Measurements from ENCODE around the gene PLAAT4.

PLAAT4 gene

GRCh38 chr11:63536669-63537292 lies at the start of gene PLAAT4:
Gene PLAAT4, plus strand, starts transcription at chr11:63536808. Its CDS starts 61 bp downstream, at chr11:63536869.
- peak within 1 kb of the TSS; percentile 49 for H3K9ac ChIP-seq
- no peaks in the 10 kb centered on the region for H3K27me3 ChIP-seq (ENCODE audit: insufficient read depth, low read depth)
- H3K27ac ChIP-seq, result peak within 1 kb of the TSS; percentile 80
- peak within 1 kb of the TSS; percentile 90 for H3K4me2 ChIP-seq
- H2AFZ ChIP-seq (ENCODE audit: low read depth), result peak within 1 kb of the TSS; percentile 38
- no peaks in the 10 kb centered on the region for H4K20me1 ChIP-seq (ENCODE audit: insufficient read depth)
- peaks cover 70% of the 10 kb centered on the region for H3K4me1 ChIP-seq (ENCODE audit: low read depth, poor library complexity, severe bottlenecking)
- H3K36me3 ChIP-seq (ENCODE audit: insufficient read depth), result no peaks in the 10 kb centered on the region
- no peak for TF ChIP-seq CTCF (conservative IDR thresholded peaks at IDR 0.05; ENCODE audit: low read depth, low read length)
- peak within 1 kb of the TSS; percentile 34 for H3K4me3 ChIP-seq (IDR thresholded peaks at IDR 0.05; ENCODE audit: insufficient read depth, low read depth, low read length)
- no peaks in the 10 kb centered on the region for H3K79me2 ChIP-seq (ENCODE audit: insufficient read depth, low read depth)

- no peak for TF ChIP-seq CTCF (conservative IDR thresholded peaks at IDR 0.05; ENCODE audit: low read depth, low read length)
- peaks cover 24% of the 10 kb centered on the region for H3K4me1 ChIP-seq (ENCODE audit: low read depth, poor library complexity, severe bottlenecking)
- no peak overlapping the region for H2AFZ ChIP-seq (ENCODE audit: low read depth)
- peak overlapping the region; percentile 55 for H3K4me2 ChIP-seq
- H3K36me3 ChIP-seq (ENCODE audit: insufficient read depth), result no peaks in the 10 kb centered on the region
- H3K4me3 ChIP-seq (IDR thresholded peaks at IDR 0.05; ENCODE audit: insufficient read depth, low read depth, low read length), result no peak overlapping the region
- H3K27ac ChIP-seq, result no peak overlapping the region
- no peaks in the 10 kb centered on the region for H4K20me1 ChIP-seq (ENCODE audit: insufficient read depth)
- no peaks in the 10 kb centered on the region for H3K79me2 ChIP-seq (ENCODE audit: insufficient read depth, low read depth)
- H3K9ac ChIP-seq, result no peak overlapping the region
- H3K27me3 ChIP-seq (ENCODE audit: insufficient read depth, low read depth), result no peaks in the 10 kb centered on the region
These were observed 47.8 kb upstream of the PLAAT4 start for GRCh38 chr11:63488789-63489188.

- Histone ChIP-seq H3K27ac (no peak overlapping the region), H3K27me3 (ENCODE audit: insufficient read depth, low read depth) (no peaks in the 10 kb centered on the region)
These were observed 46.7 kb upstream of the PLAAT4 start for GRCh38 chr11:63489879-63490278.

GRCh38 chr11:63490551-63491239 lies 45.9 kb upstream of the PLAAT4 start, which contains the start of gene PLAAT5:
Gene PLAAT5, minus strand, starts transcription at chr11:63491167. Its CDS starts 133 bp downstream, at chr11:63491034.
- no peak for TF ChIP-seq CTCF (conservative IDR thresholded peaks at IDR 0.05; ENCODE audit: low read depth, low read length)
- H3K4me3 ChIP-seq (IDR thresholded peaks at IDR 0.05; ENCODE audit: insufficient read depth, low read depth, low read length), result no peak within 1 kb of the TSS
- no peaks in the 10 kb centered on the region for H3K36me3 ChIP-seq (ENCODE audit: insufficient read depth)
- peaks cover 24% of the 10 kb centered on the region for H3K4me1 ChIP-seq (ENCODE audit: low read depth, poor library complexity, severe bottlenecking)
- no peaks in the 10 kb centered on the region for H4K20me1 ChIP-seq (ENCODE audit: insufficient read depth)
- H3K27me3 ChIP-seq (ENCODE audit: insufficient read depth, low read depth), result no peaks in the 10 kb centered on the region
- H3K9ac ChIP-seq, result no peak within 1 kb of the TSS
- H3K79me2 ChIP-seq (ENCODE audit: insufficient read depth, low read depth), result no peaks in the 10 kb centered on the region
- no peak within 1 kb of the TSS for H2AFZ ChIP-seq (ENCODE audit: low read depth)
- peak within 1 kb of the TSS; percentile 55 for H3K4me2 ChIP-seq
- no peak within 1 kb of the TSS for H3K27ac ChIP-seq

More at GRCh38 chr11:63489879-63490278, 46.7 kb upstream of the PLAAT4 start:
- peaks cover 24% of the 10 kb centered on the region for H3K4me1 ChIP-seq (ENCODE audit: low read depth, poor library complexity, severe bottlenecking)
- H2AFZ ChIP-seq (ENCODE audit: low read depth), result no peak overlapping the region
- no peak overlapping the region for H3K4me3 ChIP-seq (IDR thresholded peaks at IDR 0.05; ENCODE audit: insufficient read depth, low read depth, low read length)
- no peaks in the 10 kb centered on the region for H3K36me3 ChIP-seq (ENCODE audit: insufficient read depth)
- peak; percentile 22; the same call in 1 of the 2 replicates for TF ChIP-seq CTCF (conservative IDR thresholded peaks at IDR 0.05; ENCODE audit: low read depth, low read length)
- H4K20me1 ChIP-seq (ENCODE audit: insufficient read depth), result no peaks in the 10 kb centered on the region
- H3K9ac ChIP-seq, result no peak overlapping the region
- H3K4me2 ChIP-seq, result peak overlapping the region; percentile 55
- H3K79me2 ChIP-seq (ENCODE audit: insufficient read depth, low read depth), result no peaks in the 10 kb centered on the region

All from KMS-11 (cell line).